Endometrium (tissue), 2 donors: ENCODE measurements around the gene FADS2.

ENCODE experiments used
- FAIRE-seq: peaks from 2 replicates; lab custom pipeline; 2012; peaks lifted over from hg19 to GRCh38; lab: Jason Lieb, UNC
- donor health status: control.
- donor health status: control.

The FADS2 gene

GRCh38 chr11:61826930-61827570 is 1.1 kb upstream of the FADS2 start:
- no peak for FAIRE-seq

DNA sequence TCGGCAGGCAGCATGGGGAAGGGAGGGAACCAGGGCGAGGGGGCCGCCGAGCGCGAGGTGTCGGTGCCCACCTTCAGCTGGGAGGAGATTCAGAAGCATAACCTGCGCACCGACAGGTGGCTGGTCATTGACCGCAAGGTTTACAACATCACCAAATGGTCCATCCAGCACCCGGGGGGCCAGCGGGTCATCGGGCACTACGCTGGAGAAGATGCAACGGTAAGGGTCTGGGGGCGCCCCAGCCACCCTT is 204 bp downstream of the FADS2 start:
- FAIRE-seq, result no peak

GRCh38 chr11:61828629-61829407 is 718 bp downstream of the FADS2 start:
- no peak for FAIRE-seq

GRCh38 chr11:61829806-61830205 is 1.7 kb downstream of the FADS2 start:
- no peak for FAIRE-seq

- peak; percentile 39 for FAIRE-seq
These were observed 2.4 kb downstream of the FADS2 start for GRCh38 chr11:61830237-61831105.

GRCh38 chr11:61832207-61832606 is 4.1 kb downstream of the FADS2 start:
- FAIRE-seq, result no peak

DNA sequence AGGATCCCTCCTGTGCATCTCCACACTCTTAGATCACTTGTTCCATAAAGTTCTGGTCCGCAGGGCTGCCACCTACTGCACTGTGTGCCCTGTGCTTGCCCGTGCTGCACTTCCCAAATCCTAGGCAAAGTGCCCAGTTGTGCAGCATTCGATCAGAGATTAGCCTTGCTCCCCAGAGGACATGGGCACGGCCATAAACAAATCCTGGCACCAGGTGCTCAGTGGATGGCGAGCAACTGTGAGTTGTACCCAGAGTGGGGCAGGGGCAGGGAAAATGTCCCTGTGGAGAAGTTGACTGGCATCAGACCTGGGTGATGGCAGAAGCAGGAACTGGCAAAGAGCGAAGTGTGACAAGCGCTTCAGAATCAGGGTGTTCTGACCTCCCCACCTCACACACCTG is 4.7 kb downstream of the FADS2 start:
- no peak for FAIRE-seq

DNA sequence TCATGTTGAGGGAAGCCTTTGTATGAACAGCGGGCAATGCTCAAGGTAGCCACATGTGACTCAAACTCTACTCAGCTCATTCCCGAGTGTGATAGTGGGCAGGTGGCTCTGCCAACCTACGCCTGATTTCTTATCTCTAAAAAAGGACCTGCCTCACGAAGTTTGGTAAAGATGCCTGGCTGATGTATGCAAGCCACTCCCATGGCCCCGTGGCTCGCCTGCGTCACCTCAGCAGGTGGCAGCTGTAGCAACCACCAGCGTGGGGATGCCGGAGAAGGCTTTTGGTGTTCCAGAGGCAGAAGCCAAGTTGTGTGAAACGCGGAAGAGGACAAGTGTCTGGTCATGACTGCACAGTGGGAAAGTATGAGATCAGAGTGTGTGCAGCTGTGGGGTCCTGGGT is 5.4 kb downstream of the FADS2 start:
- no peak for FAIRE-seq

DNA sequence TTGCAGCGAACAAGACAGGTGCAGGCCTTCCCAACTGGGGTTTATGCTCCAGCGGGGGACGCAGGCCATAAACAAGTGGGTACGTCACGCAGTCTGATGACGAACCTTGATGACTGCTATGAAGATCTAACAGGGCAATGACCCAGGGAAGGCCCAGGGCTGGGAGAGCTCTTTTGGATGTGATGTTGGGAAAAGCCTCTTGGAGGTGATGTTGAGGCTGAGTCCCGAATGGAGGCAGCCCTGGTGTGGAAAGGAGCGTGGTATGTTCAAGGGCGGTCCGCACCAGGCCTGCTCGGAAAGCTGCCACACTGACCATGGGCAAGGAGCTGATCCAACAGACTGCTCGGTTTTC is 5.8 kb downstream of the FADS2 start:
- no peak for FAIRE-seq

- FAIRE-seq, result no peak
These were observed 6.4 kb downstream of the FADS2 start for GRCh38 chr11:61834278-61835048.

GRCh38 chr11:61836193-61836592 is 8.1 kb downstream of the FADS2 start:
- no peak for FAIRE-seq

DNA sequence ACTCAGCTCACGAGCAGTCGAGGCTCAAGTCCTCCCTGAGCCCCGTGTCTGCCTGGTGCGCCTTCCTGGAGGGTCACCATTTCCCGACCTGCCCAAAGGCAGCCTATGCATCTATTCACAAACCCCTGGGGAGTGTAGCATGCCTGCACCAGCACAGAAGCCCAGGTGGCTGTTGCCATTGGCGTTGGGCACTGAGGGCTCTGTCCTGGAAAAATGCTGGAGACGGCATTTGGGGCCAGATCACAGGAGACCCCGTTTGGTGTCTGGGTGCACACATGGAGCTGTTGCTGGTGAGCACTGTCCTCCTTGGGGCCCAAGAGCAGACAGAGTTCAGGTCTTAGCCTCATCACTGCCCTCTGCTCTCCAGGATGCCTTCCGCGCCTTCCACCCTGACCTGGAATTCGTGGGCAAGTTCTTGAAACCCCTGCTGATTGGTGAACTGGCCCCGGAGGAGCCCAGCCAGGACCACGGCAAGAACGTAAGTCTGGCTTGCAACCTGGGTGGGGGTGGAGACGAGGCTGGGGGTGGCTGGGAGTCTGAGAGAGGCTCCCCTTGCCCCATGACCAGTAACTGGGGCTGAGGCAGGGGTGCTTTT is 9.4 kb downstream of the FADS2 start:
- no peak for FAIRE-seq

- no peak for FAIRE-seq
These were observed 10.4 kb downstream of the FADS2 start for GRCh38 chr11:61838501-61838900.

GRCh38 chr11:61838921-61839320 is 10.8 kb downstream of the FADS2 start:
- no peak for FAIRE-seq

DNA sequence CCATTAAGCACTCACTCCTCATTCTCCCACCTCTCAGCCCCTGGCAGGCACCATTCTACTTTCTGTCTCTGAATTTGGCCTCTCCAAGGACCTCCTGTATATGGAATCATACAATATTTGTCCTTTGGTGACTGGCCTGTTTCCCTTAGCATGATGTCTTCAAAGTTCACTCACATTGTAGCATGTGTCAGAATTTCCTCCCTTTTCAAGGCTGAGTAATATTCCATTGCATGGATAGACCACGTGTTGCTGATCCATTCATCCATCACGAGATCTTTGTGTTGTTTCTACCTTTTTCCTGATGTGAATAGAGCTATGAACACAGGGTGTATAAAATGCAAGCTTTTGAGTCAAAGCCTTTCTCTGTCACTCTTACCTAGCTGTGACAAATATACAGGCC is 11.6 kb downstream of the FADS2 start:
- no peak for FAIRE-seq

DNA sequence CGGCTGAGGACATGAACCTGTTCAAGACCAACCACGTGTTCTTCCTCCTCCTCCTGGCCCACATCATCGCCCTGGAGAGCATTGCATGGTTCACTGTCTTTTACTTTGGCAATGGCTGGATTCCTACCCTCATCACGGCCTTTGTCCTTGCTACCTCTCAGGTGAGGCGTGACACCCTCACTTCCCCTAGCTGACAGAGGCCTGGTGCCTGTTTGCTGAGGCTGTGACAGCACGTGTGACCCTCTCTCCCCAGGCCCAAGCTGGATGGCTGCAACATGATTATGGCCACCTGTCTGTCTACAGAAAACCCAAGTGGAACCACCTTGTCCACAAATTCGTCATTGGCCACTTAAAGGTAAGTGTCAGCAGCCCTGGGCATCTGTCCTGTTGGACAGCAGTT is 12.3 kb downstream of the FADS2 start:
- FAIRE-seq, result no peak

DNA sequence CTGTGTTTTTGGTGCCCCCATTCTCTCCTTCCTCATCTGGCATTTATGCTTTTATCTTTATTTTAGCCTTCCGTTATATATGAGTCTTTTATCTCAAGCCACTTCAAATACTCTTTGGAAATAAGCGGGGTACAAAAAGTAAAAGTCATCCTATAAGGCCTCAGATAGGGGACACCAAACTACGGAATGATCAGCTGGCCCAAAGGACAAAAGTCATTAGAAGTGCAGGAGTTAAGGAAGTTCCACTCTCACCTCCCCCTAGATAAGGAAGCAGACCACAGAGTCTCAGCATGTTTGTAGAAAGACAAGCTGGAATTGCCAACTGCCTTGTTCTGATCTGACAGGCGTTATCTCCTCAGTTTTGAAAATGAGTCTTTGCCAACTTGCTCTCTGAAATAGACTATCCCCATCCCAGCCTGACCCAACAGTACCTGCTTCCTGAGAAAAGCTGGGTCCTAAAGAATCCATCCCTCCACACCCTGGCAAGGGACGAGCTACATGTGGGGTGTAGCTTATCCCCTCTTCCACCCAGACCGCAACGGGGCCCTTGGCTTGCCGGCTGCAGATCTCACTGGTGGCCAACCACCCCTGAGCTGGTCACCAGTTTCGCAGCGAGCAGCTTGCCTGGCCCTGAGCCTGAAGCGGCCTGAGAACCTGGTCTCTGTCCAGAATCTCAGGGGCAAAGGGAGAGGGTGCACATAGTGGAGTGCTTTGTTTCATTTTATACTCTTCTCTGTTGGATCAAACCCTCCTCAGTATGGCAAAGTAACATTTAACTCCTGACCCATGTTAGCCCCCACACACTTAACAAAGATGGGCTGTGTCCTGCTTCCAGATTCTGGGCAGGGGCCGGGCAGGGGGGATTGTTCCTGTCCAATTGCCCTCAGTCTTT is 13.8 kb downstream of the FADS2 start:
- no peak for FAIRE-seq

- FAIRE-seq, result no peak
These were observed 14.4 kb downstream of the FADS2 start for GRCh38 chr11:61842528-61842820.

- FAIRE-seq, result no peak
These were observed 16.9 kb downstream of the FADS2 start for GRCh38 chr11:61844909-61845565.

- no peak for FAIRE-seq
These were observed 18.4 kb downstream of the FADS2 start for GRCh38 chr11:61846362-61847020.
